CD8-positive, alpha-beta memory T cell (primary cell): ENCODE measurements around the gene MBD5. TPM values are rescaled to one million over a fixed set of nuclear protein-coding genes. Genes with fewer than 3 reads are reported as not detected.

ENCODE experiments used
- CTCF ChIA-PET: fragments of 350-600 bp; sonication (Branson Sonifier 250); formaldehyde crosslinking; loops from one replicate; lab custom pipeline; 2021; ENCODE audit warnings: antibody characterized with exemption; lab: Charles Lee
- POLR2A ChIA-PET: fragments of 350-600 bp; sonication (Branson Sonifier 250); formaldehyde crosslinking; loops from one replicate; lab custom pipeline; 2021; ENCODE audit warnings: antibody characterized with exemption; lab: Charles Lee
- DNase-seq, 5 donors: peaks; one replicate each; pipeline versions ENCODE4 v3.0.0 to v3.0.0-alpha.2; 2020 to 2022; ENCODE audit warnings: mixed read lengths in 1 of 5
- H3K27ac ChIP-seq: one replicate; pipeline ENCODE4 v1.7.0; 2013; ENCODE audit warnings: low read depth, mild to moderate bottlenecking, low read length, moderate library complexity
- H3K27me3 ChIP-seq: 2 replicates; pipeline ENCODE4 v1.7.0; 2013; ENCODE audit warnings: low read length, mild to moderate bottlenecking; ENCODE audit not compliant: insufficient read depth, poor library complexity, severe bottlenecking
- H3K36me3 ChIP-seq: 2 replicates; pipeline ENCODE4 v1.7.0; 2013; ENCODE audit warnings: mild to moderate bottlenecking, low read length, moderate library complexity; ENCODE audit not compliant: insufficient read depth
- H3K4me1 ChIP-seq: 2 replicates; pipeline ENCODE4 v1.7.0; 2013; ENCODE audit warnings: mild to moderate bottlenecking, low read length, moderate library complexity; ENCODE audit not compliant: insufficient read depth
- H3K4me3 ChIP-seq: 2 replicates; pipeline ENCODE4 v1.7.0; 2013; ENCODE audit warnings: mild to moderate bottlenecking, low read length
- H3K9me3 ChIP-seq: 2 replicates; pipeline ENCODE4 v1.7.0; 2013; ENCODE audit warnings: mild to moderate bottlenecking, low read length
- H3K27ac Mint-ChIP-seq, 8 donors: one replicate each; pipeline ENCODE4 v1.8.0; 2020 to 2021; ENCODE audit warnings: mixed read lengths in 8 of 8, mild to moderate bottlenecking in 6 of 8, inconsistent platforms in 3 of 8, moderate library complexity in 3 of 8
- H3K27me3 Mint-ChIP-seq, 2 donors: one replicate each; pipeline ENCODE4 v1.8.0; 2020 to 2021; ENCODE audit warnings: mixed read lengths in 2 of 2, mild to moderate bottlenecking in 1 of 2, moderate library complexity in 1 of 2
- H3K36me3 Mint-ChIP-seq, 3 donors: one replicate each; pipeline ENCODE4 v1.8.0; 2020 to 2021; ENCODE audit warnings: mixed read lengths in 3 of 3, inconsistent platforms in 1 of 3, mild to moderate bottlenecking in 1 of 3
- H3K4me1 Mint-ChIP-seq, 3 donors: one replicate each; pipeline ENCODE4 v1.8.0; 2020 to 2021; ENCODE audit warnings: mixed read lengths in 3 of 3, inconsistent platforms in 1 of 3, mild to moderate bottlenecking in 1 of 3
- H3K4me3 Mint-ChIP-seq, 7 donors: one replicate each; pipeline ENCODE4 v1.8.0; 2020 to 2021; ENCODE audit warnings: mixed read lengths in 7 of 7, mild to moderate bottlenecking in 6 of 7, moderate library complexity in 4 of 7, inconsistent platforms in 2 of 7
- H3K9me3 Mint-ChIP-seq, 5 donors: one replicate each; pipeline ENCODE4 v1.8.0; 2020 to 2022; ENCODE audit warnings: mixed read lengths in 5 of 5, mild to moderate bottlenecking in 3 of 5, moderate library complexity in 2 of 5, inconsistent platforms in 1 of 5
- polyA plus RNA-seq: library from polyadenylated mRNA; unstranded; fragments of 300-500 nt; fragmentation: Illumina TruSeq; gene quantifications from one replicate; pipeline ENCODE4 v1.2.3, GENCODE V29; 2021
- total RNA-seq, 2 experiments: library from RNA; stranded (reverse); gene quantifications; one replicate each; pipeline ENCODE4 v1.2.3, GENCODE V29; 2021

The MBD5 gene
- total and polyA plus RNA-seq, 3 experiments from 2014 or later, result 15.2 to 18.3 (median 16.9) TPM

GRCh38 chr2:148044322-148044721, 23.4 kb downstream of the MBD5 start:
- CTCF ChIA-PET, result no interaction called here

GRCh38 chr2:148046802-148047201, 25.9 kb downstream of the MBD5 start:
- Histone ChIP-seq H3K27me3 (no peaks in the 10 kb centered on the region), H3K9me3 (no peaks in the 10 kb centered on the region), H3K4me1 (peaks cover 8% of the 10 kb centered on the region), H3K27ac (no peak overlapping the region), H3K4me3 (no peak overlapping the region), H3K36me3 (no peaks in the 10 kb centered on the region)
- ChIA-PET POLR2A (no interaction called here), CTCF (no interaction called here)
- H3K36me3 Mint-ChIP-seq, result peaks cover 0 to 1% (median 0%) of the 10 kb centered on the region in 3 donors
- H3K4me1 Mint-ChIP-seq, result peaks cover 34 to 59% (median 55%) of the 10 kb centered on the region in 3 donors
- H3K27ac Mint-ChIP-seq, result peak overlapping the region in 6 of 8 donors; percentile 4 to 36 (median 10)
- H3K4me3 Mint-ChIP-seq, result no peak overlapping the region
- DNase-seq, result no peak
- no peaks in the 10 kb centered on the region for H3K27me3 Mint-ChIP-seq
- no peaks in the 10 kb centered on the region for H3K9me3 Mint-ChIP-seq

More at GRCh38 chr2:148044322-148044721, 23.4 kb downstream of the MBD5 start:
- POLR2A ChIA-PET, result no interaction called here
- DNase-seq, result no peak
- H3K9me3 ChIP-seq, result no peaks in the 10 kb centered on the region
- H3K4me1 ChIP-seq, result peaks cover 8% of the 10 kb centered on the region
- no peak overlapping the region for H3K4me3 ChIP-seq
- no peaks in the 10 kb centered on the region for H3K9me3 Mint-ChIP-seq
- no peak overlapping the region for H3K4me3 Mint-ChIP-seq
- H3K27me3 ChIP-seq, result no peaks in the 10 kb centered on the region
- peaks cover 29 to 35% (median 32%) of the 10 kb centered on the region in 3 donors for H3K4me1 Mint-ChIP-seq
- no peaks in the 10 kb centered on the region for H3K36me3 ChIP-seq
- peak overlapping the region in 1 of 8 donors; percentile 3 for H3K27ac Mint-ChIP-seq
- H3K27me3 Mint-ChIP-seq, result no peaks in the 10 kb centered on the region
- no peak overlapping the region for H3K27ac ChIP-seq
- peaks cover 0 to 9% (median 6%) of the 10 kb centered on the region in 3 donors for H3K36me3 Mint-ChIP-seq

GRCh38 chr2:148048475-148049221, 27.8 kb downstream of the MBD5 start:
- Mint-ChIP-seq H3K4me1 (peaks cover 39 to 73% (median 58%) of the 10 kb centered on the region in 3 donors), H3K4me3 (no peak overlapping the region), H3K27ac (peak overlapping the region in 2 of 8 donors; percentile 25 to 35), H3K9me3 (peaks cover 0 to 9% (median 0%) of the 10 kb centered on the region in 5 donors), H3K36me3 (peaks cover 0 to 11% (median 10%) of the 10 kb centered on the region in 3 donors), H3K27me3 (no peaks in the 10 kb centered on the region)
- H3K4me1 ChIP-seq, result peaks cover 8% of the 10 kb centered on the region
- no peak overlapping the region for H3K27ac ChIP-seq
- DNase-seq, result no peak
- H3K27me3 ChIP-seq, result no peaks in the 10 kb centered on the region
- no peaks in the 10 kb centered on the region for H3K9me3 ChIP-seq
- H3K4me3 ChIP-seq, result no peak overlapping the region
- H3K36me3 ChIP-seq, result no peaks in the 10 kb centered on the region
- ChIA-PET CTCF (no interaction called here), POLR2A (no interaction called here)

- Mint-ChIP-seq H3K4me1 (peaks cover 39 to 73% (median 58%) of the 10 kb centered on the region in 3 donors), H3K36me3 (peaks cover 0 to 11% (median 10%) of the 10 kb centered on the region in 3 donors), H3K27ac (peak overlapping the region in 1 of 8 donors; percentile 17), H3K27me3 (peaks cover 0 to 1% of the 10 kb centered on the region in 2 donors), H3K9me3 (peaks cover 0 to 10% (median 0%) of the 10 kb centered on the region in 5 donors), H3K4me3 (no peak overlapping the region)
- DNase-seq, result no peak
- POLR2A ChIA-PET, result no interaction called here
- Histone ChIP-seq H3K9me3 (no peaks in the 10 kb centered on the region), H3K4me1 (peaks cover 8% of the 10 kb centered on the region), H3K36me3 (no peaks in the 10 kb centered on the region), H3K27me3 (no peaks in the 10 kb centered on the region), H3K4me3 (no peak overlapping the region), H3K27ac (no peak overlapping the region)
- CTCF ChIA-PET, result no interaction called here
Measured at GRCh38 chr2:148049284-148049683, 28.4 kb downstream of the MBD5 start.

GRCh38 chr2:148052687-148053086, 31.8 kb downstream of the MBD5 start:
- Histone ChIP-seq H3K4me1 (no peaks in the 10 kb centered on the region), H3K4me3 (no peak overlapping the region), H3K36me3 (no peaks in the 10 kb centered on the region), H3K27ac (no peak overlapping the region), H3K27me3 (no peaks in the 10 kb centered on the region), H3K9me3 (no peaks in the 10 kb centered on the region)
- H3K4me3 Mint-ChIP-seq, result no peak overlapping the region
- peaks cover 25 to 61% (median 55%) of the 10 kb centered on the region in 3 donors for H3K4me1 Mint-ChIP-seq
- no peak overlapping the region for H3K27ac Mint-ChIP-seq
- CTCF ChIA-PET, result no interaction called here
- POLR2A ChIA-PET, result no interaction called here
- peaks cover 0 to 1% of the 10 kb centered on the region in 2 donors for H3K27me3 Mint-ChIP-seq
- peaks cover 4 to 16% (median 16%) of the 10 kb centered on the region in 3 donors for H3K36me3 Mint-ChIP-seq
- DNase-seq, result no peak
- peaks cover 0 to 10% (median 0%) of the 10 kb centered on the region in 5 donors for H3K9me3 Mint-ChIP-seq

GRCh38 chr2:148058641-148059040, 37.8 kb downstream of the MBD5 start:
- Histone ChIP-seq H3K36me3 (no peaks in the 10 kb centered on the region), H3K4me3 (no peak overlapping the region), H3K27ac (no peak overlapping the region), H3K27me3 (no peaks in the 10 kb centered on the region), H3K4me1 (no peaks in the 10 kb centered on the region), H3K9me3 (no peaks in the 10 kb centered on the region)
- Mint-ChIP-seq H3K4me1 (peaks cover 7 to 12% (median 10%) of the 10 kb centered on the region in 3 donors), H3K4me3 (no peak overlapping the region), H3K27me3 (peaks cover 0 to 1% of the 10 kb centered on the region in 2 donors), H3K9me3 (peaks cover 0 to 1% (median 0%) of the 10 kb centered on the region in 5 donors), H3K27ac (no peak overlapping the region), H3K36me3 (peaks cover 4 to 10% (median 7%) of the 10 kb centered on the region in 3 donors)
- POLR2A ChIA-PET, result no interaction called here
- DNase-seq, result no peak
- CTCF ChIA-PET, result no interaction called here

- POLR2A ChIA-PET, result no interaction called here
- H3K36me3 Mint-ChIP-seq, result peaks cover 0 to 6% (median 5%) of the 10 kb centered on the region in 3 donors
- no peak overlapping the region for H3K27ac Mint-ChIP-seq
- H3K4me3 Mint-ChIP-seq, result no peak overlapping the region
- no peaks in the 10 kb centered on the region for H3K4me1 ChIP-seq
- H3K27me3 ChIP-seq, result no peaks in the 10 kb centered on the region
- no peak overlapping the region for H3K4me3 ChIP-seq
- no peak overlapping the region for H3K27ac ChIP-seq
- no peaks in the 10 kb centered on the region for H3K9me3 ChIP-seq
- peaks cover 0 to 3% (median 0%) of the 10 kb centered on the region in 3 donors for H3K4me1 Mint-ChIP-seq
- no peak for DNase-seq
- H3K9me3 Mint-ChIP-seq, result peaks cover 0 to 5% (median 0%) of the 10 kb centered on the region in 5 donors
- no peaks in the 10 kb centered on the region for H3K27me3 Mint-ChIP-seq
- no peaks in the 10 kb centered on the region for H3K36me3 ChIP-seq
- CTCF ChIA-PET, result no interaction called here
Measured at GRCh38 chr2:148063633-148064032, 42.7 kb downstream of the MBD5 start.

GRCh38 chr2:148065936-148066335, 45.0 kb downstream of the MBD5 start:
- Histone ChIP-seq H3K27me3 (no peaks in the 10 kb centered on the region), H3K4me3 (no peak overlapping the region), H3K27ac (no peak overlapping the region), H3K36me3 (no peaks in the 10 kb centered on the region), H3K9me3 (no peaks in the 10 kb centered on the region), H3K4me1 (no peaks in the 10 kb centered on the region)
- DNase-seq, result no peak
- ChIA-PET CTCF (no interaction called here), POLR2A (no interaction called here)
- Mint-ChIP-seq H3K4me3 (no peak overlapping the region), H3K36me3 (peaks cover 0 to 5% (median 4%) of the 10 kb centered on the region in 3 donors), H3K27me3 (no peaks in the 10 kb centered on the region), H3K9me3 (peaks cover 0 to 5% (median 0%) of the 10 kb centered on the region in 5 donors), H3K4me1 (peaks cover 3 to 6% (median 4%) of the 10 kb centered on the region in 3 donors), H3K27ac (no peak overlapping the region)
